ENCODE data around the gene AHSG.

The AHSG gene

GRCh38 chr3:186639778-186640472 is 27.1 kb downstream of the AHSG start, which contains the start of gene FETUB:
Gene FETUB (plus strand): TSS chr3:186640399. CDS start chr3:186640461, 62 bp downstream.
- no peak for DNase-seq (ENCODE audit: low read depth in 2 of 2, low spot score in 1 of 2)

GRCh38 chr3:186640473-186640818 is 27.6 kb downstream of the AHSG start:
- DNase-seq (ENCODE audit: low read depth in 2 of 2, low spot score in 1 of 2) = no peak

- DNase-seq (ENCODE audit: low read depth in 2 of 2, low spot score in 1 of 2) = no peak
These were observed 28.1 kb downstream of the AHSG start for GRCh38 chr3:186640929-186641328.

DNA sequence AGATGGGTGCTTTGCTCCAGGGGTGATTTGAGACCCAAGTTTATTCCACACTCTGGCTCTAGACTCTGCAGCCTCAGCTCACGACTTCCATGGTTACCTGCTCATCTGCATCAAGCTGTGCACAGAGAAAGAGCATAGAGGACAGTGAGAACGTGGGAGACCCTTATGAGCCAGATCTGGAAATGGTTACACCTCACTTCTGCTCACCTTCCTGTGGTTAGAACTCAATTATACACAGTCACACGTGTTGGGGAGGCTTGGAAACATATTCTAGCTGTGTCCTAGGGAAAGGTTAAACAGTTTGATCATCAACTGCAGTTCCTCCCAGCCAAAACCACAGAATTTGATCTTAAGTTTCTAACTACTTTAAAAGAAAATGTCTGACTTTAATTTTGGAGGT is 29.2 kb downstream of the AHSG start:
- DNase-seq (ENCODE audit: low read depth in 2 of 2, low spot score in 1 of 2) = no peak

GRCh38 chr3:186643493-186643892 is 30.6 kb downstream of the AHSG start:
- no peak for DNase-seq (ENCODE audit: low read depth in 2 of 2, low spot score in 1 of 2)

GRCh38 chr3:186644683-186645082 is 31.8 kb downstream of the AHSG start:
- DNase-seq (ENCODE audit: low read depth in 2 of 2, low spot score in 1 of 2) = no peak

DNA sequence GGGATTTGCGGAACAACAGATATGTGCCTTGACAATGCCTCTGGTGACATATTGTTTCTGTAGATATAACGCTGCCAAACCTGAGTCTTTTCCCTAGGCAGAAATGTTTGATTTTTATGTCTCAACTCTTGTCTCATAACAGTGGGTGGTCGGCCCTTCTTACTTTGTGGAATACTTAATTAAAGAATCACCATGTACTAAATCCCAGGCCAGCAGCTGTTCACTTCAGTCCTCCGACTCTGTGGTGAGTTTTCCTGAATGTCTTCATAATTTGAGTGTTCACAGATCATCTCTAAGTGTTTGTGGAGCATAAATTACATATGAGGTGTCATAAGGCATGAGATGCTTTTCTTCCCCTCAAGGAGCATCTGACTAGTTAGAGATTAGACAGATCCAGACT is 33.2 kb downstream of the AHSG start:
- no peak for DNase-seq (ENCODE audit: low read depth in 2 of 2, low spot score in 1 of 2)

GRCh38 chr3:186646841-186647240 is 34.0 kb downstream of the AHSG start:
- DNase-seq (ENCODE audit: low read depth in 2 of 2, low spot score in 1 of 2) = no peak

DNA sequence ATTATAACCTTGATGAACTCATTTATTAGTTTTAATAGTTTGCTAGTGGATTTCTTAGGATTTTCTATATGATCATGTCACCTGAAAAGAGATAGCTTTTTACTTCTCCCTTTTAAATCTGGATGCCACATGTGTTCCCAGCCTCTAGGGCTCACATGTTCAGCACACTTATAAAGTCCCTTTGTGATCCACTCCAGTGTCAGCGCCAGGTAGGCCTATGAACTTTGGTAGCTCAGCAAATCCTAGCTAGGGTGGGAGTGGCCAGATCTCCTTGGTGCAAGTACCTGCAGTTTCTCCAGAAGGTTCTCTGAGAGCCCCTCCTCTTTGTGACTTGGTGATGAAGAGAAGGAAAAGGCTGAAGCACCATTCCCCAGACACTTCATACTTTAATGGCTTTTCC is 36.0 kb downstream of the AHSG start:
- no peak for DNase-seq (ENCODE audit: low read depth in 2 of 2, low spot score in 1 of 2)

- DNase-seq (ENCODE audit: low read depth in 2 of 2, low spot score in 1 of 2) = no peak
These were observed 38.9 kb downstream of the AHSG start for GRCh38 chr3:186651678-186652215.

DNA sequence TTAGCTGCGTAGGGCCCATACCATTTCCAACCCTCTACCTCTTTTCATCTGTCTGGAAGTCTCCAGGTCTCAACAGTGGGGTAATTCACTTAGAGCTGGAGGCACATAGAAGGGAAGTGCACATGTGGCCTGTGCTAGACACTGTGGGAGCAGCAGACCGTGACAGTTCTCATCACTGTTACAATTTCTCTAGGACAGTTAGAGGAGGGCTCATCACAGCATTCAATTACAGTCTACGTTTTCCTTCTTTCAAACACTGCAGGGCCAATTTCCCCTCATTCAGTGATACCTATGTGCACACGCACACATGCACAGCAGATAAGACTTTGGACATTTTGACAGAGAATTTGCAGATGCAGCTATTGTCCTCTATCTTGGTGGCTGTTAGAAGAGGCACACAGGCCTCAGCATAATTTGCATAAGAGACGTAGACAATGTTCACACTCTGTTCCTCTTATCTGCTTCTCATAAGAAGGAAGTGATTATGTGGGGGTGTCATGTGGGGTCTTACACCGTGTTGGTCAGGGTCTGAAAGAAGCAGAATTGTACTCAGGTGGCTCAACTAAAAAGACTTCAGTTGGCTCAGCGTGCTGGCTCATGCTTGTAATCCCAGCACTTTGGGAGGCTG is 40.3 kb downstream of the AHSG start:
- DNase-seq (ENCODE audit: low read depth in 2 of 2, low spot score in 1 of 2) = no peak

DNA sequence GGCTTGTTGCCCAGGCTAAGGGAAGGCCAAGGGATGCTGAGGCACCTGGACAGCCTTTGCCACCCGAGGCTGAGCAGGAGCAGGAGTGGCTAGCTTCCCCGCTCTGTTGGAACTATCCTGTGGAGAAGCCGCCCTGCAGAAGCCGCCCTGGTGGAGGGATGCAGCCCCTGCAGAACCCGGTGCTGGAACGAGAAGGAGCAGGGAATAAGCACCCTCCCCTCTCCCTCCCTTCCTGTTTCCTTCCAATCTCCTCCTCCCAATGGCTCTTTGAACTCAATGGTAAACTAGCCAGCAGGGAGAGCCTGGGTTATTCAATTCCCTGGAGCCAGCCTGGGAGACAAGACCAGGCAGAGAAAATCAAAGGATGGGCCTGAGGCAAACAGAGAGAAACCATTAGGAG is 41.1 kb downstream of the AHSG start:
- DNase-seq (ENCODE audit: low read depth in 2 of 2, low spot score in 1 of 2) = no peak

DNA sequence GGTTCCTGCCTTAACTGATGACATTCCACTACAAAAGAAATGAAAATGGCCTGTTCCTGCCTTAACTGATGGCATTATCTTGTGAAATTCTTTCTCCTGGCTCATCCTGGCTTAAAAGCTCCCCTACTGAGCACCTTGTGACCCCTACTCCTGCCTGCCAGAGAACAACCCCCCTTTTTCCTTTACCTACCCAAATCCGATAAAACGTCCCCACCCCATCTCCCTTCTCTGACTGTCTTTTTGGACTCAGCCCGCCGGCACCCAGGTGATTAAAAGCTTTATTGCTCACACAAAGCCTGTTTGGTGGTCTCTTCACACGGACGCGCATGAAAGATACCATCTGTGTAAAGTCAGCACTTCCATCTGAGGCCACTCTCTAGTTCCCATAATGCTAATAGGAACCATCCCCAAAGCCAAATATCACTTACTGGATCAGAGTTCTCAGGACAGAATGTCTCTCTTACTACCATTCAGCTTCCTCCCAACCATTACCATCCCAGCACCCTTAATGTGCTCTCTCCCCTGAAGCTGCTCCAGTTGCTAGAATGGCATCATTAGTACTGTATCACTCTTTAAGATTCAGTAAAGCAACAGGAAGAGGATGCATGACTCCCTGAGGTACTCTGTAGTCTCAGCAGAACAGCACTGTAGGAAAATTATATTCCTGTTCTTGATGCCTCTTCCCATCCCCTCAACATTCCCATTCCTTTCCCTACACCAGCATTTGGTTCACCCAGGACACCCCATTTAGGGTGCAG is 50.7 kb downstream of the AHSG start:
- DNase-seq (ENCODE audit: low read depth in 2 of 2, low spot score in 1 of 2) = no peak

GRCh38 chr3:186664119-186664495 is 51.2 kb downstream of the AHSG start:
- no peak for DNase-seq (ENCODE audit: low read depth in 2 of 2, low spot score in 1 of 2)

- no peak for DNase-seq (ENCODE audit: low read depth in 2 of 2, low spot score in 1 of 2)
These were observed 51.6 kb downstream of the AHSG start for GRCh38 chr3:186664506-186664905.

DNA sequence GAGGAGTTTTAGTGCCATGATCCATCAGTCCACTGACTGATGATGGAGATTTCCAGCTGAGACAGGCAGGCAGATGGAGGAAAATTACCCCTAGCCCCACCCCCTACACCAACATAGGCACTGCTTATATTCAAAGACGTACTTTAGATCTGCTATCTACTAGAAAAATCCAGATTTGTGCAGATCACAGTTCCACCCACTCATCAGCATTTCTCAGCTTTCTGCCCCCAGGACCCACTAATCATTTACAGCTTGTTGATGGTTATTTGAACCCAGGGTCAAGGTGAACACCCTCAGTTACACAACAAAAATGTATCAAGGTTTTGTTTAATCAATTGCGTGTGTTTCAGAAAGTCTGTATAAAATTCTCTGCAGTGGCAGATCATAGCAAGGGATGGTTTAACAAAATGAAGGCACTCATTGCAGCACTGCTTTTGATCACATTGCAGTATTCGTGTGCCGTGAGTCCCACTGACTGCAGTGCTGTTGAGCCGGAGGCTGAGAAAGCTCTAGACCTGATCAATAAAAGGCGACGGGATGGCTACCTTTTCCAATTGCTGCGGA is 52.8 kb downstream of the AHSG start, which contains the start of gene HRG:
TSS of gene HRG (plus strand) at position 390 of the 564 bp plus-strand sequence. CDS start at position 408, 18 bp downstream.
- DNase-seq (ENCODE audit: low read depth in 2 of 2, low spot score in 1 of 2) = no peak

DNA sequence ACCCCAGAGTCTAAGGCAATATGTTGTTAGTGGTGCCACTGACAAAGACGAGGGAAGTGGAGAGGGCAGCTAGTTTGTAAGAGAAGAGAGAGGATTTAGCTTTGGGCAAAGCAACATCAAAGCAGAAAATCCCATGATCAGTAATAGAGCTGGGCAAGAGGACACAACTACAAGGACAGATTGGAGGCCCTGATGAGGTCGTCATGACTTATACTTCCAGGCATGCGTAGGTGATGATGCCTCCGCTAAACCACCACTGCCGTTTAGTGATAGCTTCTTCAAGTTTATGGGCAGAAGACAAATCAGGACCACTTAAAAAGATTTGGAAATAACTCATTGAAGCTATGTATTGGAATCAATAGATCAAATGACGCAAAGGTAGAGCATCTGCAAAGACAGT is 55.6 kb downstream of the AHSG start:
- no peak for DNase-seq (ENCODE audit: low read depth in 2 of 2, low spot score in 1 of 2)

GRCh38 chr3:186669378-186670084 is 56.7 kb downstream of the AHSG start:
- no peak for DNase-seq (ENCODE audit: low read depth in 2 of 2, low spot score in 1 of 2)

DNA sequence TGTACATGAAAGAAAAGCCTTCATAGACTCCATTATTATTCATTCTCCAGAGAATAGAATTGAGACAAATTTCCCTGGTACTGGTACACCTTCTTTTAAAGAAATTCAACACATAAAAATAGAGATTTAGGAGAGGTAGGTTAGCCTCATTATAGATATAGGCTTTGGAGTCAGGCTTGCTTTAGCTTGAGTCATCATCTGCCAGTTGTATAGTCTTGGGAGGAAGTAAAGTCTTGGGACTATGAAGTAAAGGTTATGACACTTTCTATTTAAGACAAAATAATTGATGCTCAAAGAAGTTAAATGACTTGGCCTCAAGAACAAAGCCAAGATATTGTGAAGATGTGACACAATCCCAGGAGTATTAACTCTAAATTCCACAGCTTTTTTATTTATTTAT is 57.3 kb downstream of the AHSG start:
- no peak for DNase-seq (ENCODE audit: low read depth in 2 of 2, low spot score in 1 of 2)
